Measurements from ENCODE around the gene PRDM16. TPM values are rescaled to one million over a fixed set of nuclear protein-coding genes. Genes with fewer than 3 reads are reported as not detected.

PRDM16 gene
- polyA plus RNA-seq, 1 donor (not counting 4 experiments of a cell fraction or from before 2014, with no cell fraction given): 0.05 TPM

DNA sequence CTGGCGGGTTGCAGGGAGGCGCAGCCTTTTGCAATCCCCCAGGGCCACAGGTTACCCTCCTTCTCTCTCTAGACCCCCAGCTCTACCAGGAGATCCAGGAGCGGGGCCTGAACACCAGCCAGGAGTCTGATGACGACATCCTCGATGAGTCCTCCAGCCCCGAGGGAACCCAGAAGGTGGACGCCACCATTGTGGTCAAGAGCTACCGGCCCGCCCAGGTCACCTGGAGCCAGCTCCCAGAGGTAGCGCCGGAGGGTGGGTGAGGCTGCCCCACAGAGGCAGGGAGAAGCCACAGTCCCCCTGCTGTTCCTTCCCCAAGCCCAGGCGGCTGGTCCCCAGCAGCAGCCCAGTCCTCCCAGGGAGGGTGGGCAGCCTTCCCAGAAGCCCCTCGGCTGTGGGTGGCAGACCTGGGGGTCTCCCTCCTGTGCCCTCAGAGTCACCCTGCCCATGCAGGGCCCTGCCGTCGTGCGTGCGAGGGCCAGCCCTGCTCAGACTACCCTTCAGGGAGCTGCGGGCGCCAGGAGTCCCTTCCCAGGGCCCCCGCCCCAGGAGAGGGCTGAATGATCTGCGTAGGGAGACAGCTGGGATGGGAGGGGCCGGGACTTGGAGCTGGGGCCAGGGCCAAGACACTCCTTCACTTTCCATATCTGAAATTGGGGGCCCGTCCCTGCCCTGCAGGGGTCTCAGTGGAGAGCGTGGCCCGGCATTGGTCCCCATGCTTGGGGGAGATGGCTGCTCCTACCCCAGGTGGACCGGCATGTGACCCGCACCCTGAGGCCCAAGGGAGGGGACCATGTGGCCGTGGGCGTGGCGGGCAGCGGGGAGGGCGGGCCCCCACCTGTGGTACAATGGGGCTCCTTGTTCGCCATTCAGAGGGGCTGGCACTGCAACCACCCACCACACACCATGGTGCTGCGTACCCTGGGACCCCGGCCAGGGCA is 398.4 kb downstream of the PRDM16 start:
- H3K4me1 ChIP-seq (ENCODE audit: control insufficient read depth, extremely low read depth, insufficient read depth, low read length): peaks cover 68% of the 10 kb centered on the region
- TF ChIP-seq CTCF (optimal IDR thresholded peaks at IDR 0.05 in 1 of 3, IDR thresholded peaks at IDR 0.05 in 1 of 3, conservative IDR thresholded peaks at IDR 0.05 in 1 of 3; ENCODE audit: extremely low read depth in 1 of 3, insufficient read depth in 2 of 3, low read length in 3 of 3) (no peak), EZH2 (IDR thresholded peaks at IDR 0.05; ENCODE audit: low read length) (no peak)
- H3K4me3 ChIP-seq (ENCODE audit: control insufficient read depth in 2 of 3, extremely low read depth in 1 of 3, insufficient read depth in 2 of 3, low read depth in 1 of 3, low read length in 3 of 3): peak overlapping the region in 1 of 3 experiments; percentile 29
- H2AFZ ChIP-seq (ENCODE audit: control insufficient read depth, low read length): no peak overlapping the region
- H3K4me2 ChIP-seq (ENCODE audit: control insufficient read depth, extremely low read depth, insufficient read depth, low read depth, low read length): peak overlapping the region; percentile 9
- DNase-seq (ENCODE audit: low read depth, low spot score) (no peak), FAIRE-seq (no peak)
- H3K9me3 ChIP-seq (ENCODE audit: control insufficient read depth, low read depth, low read length): no peaks in the 10 kb centered on the region
- no peaks in the 10 kb centered on the region for H3K79me2 ChIP-seq (ENCODE audit: control insufficient read depth, insufficient read depth, low read length)
- H3K9me1 ChIP-seq (ENCODE audit: control insufficient read depth, extremely low read depth, insufficient read depth, low read length): peaks cover 2% of the 10 kb centered on the region
- H3K27me3 ChIP-seq (ENCODE audit: control insufficient read depth, extremely low read depth, insufficient read depth, low read length): no peaks in the 10 kb centered on the region
- no peaks in the 10 kb centered on the region for H3K36me3 ChIP-seq (ENCODE audit: control insufficient read depth in 2 of 2, extremely low read depth in 1 of 2, insufficient read depth in 2 of 2, low read length in 2 of 2)
- peaks cover 3% of the 10 kb centered on the region for H4K20me1 ChIP-seq (ENCODE audit: control insufficient read depth, extremely low read depth, insufficient read depth, low read length)
- dilution Hi-C loops (cut with MboI; ENCODE audit: extremely low pct_ligation_motif_present, low sequenced_read_pairs): no loop called here
- H3K27ac ChIP-seq (ENCODE audit: control insufficient read depth, insufficient read depth, low read length): peak overlapping the region; percentile 21
- H3K9ac ChIP-seq (ENCODE audit: control insufficient read depth, extremely low read depth, insufficient read depth, low read length): peak overlapping the region; percentile 20

- Histone ChIP-seq H3K9me3 (ENCODE audit: control insufficient read depth, low read depth, low read length) (no peaks in the 10 kb centered on the region), H3K27me3 (ENCODE audit: control insufficient read depth, extremely low read depth, insufficient read depth, low read length) (no peaks in the 10 kb centered on the region), H3K4me3 (ENCODE audit: control insufficient read depth in 2 of 3, extremely low read depth in 1 of 3, insufficient read depth in 2 of 3, low read depth in 1 of 3, low read length in 3 of 3) (no peak overlapping the region), H3K4me2 (ENCODE audit: control insufficient read depth, extremely low read depth, insufficient read depth, low read depth, low read length) (peak overlapping the region; percentile 9), H3K9me1 (ENCODE audit: control insufficient read depth, extremely low read depth, insufficient read depth, low read length) (peaks cover 2% of the 10 kb centered on the region), H2AFZ (ENCODE audit: control insufficient read depth, low read length) (no peak overlapping the region), H4K20me1 (ENCODE audit: control insufficient read depth, extremely low read depth, insufficient read depth, low read length) (peaks cover 4% of the 10 kb centered on the region), H3K9ac (ENCODE audit: control insufficient read depth, extremely low read depth, insufficient read depth, low read length) (peak overlapping the region; percentile 20), H3K4me1 (ENCODE audit: control insufficient read depth, extremely low read depth, insufficient read depth, low read length) (peaks cover 77% of the 10 kb centered on the region), H3K36me3 (ENCODE audit: control insufficient read depth in 2 of 2, extremely low read depth in 1 of 2, insufficient read depth in 2 of 2, low read length in 2 of 2) (no peaks in the 10 kb centered on the region), H3K79me2 (ENCODE audit: control insufficient read depth, insufficient read depth, low read length) (no peaks in the 10 kb centered on the region), H3K27ac (ENCODE audit: control insufficient read depth, insufficient read depth, low read length) (peak overlapping the region; percentile 21)
- dilution Hi-C loops (cut with MboI; ENCODE audit: extremely low pct_ligation_motif_present, low sequenced_read_pairs): no loop called here
- DNase-seq (ENCODE audit: low read depth, low spot score) (no peak), FAIRE-seq (peak; percentile 39)
- no peak for TF ChIP-seq EZH2 (IDR thresholded peaks at IDR 0.05; ENCODE audit: low read length)
- TF ChIP-seq CTCF (optimal IDR thresholded peaks at IDR 0.05 in 1 of 3, IDR thresholded peaks at IDR 0.05 in 1 of 3, conservative IDR thresholded peaks at IDR 0.05 in 1 of 3; ENCODE audit: extremely low read depth in 1 of 3, insufficient read depth in 2 of 3, low read length in 3 of 3): no peak
These were observed 399.5 kb downstream of the PRDM16 start for GRCh38 chr1:3468236-3469103.
